ENCODE data around the gene MDH1. TPM values are rescaled to one million over a fixed set of nuclear protein-coding genes. Genes with fewer than 3 reads are reported as not detected.

Gene MDH1
- total RNA-seq, 3 donors from 2014 or later = 125 to 574 (median 147) TPM

GRCh38 chr2:63651356-63651755 lies 62.6 kb downstream of the MDH1 start:
- no peak for TF ChIP-seq POLR2A (IDR thresholded peaks at IDR 0.05)
- TF ChIP-seq POLR2AphosphoS5 (IDR thresholded peaks at IDR 0.05) = no peak
- TF ChIP-seq CTCF (IDR thresholded peaks at IDR 0.05) = no peak
- intact Hi-C loops (cut with DNase I; ENCODE audit: low total_unique reads) = no loop called here
- Histone ChIP-seq H3K27ac (no peak overlapping the region), H3K27me3 (no peaks in the 10 kb centered on the region), H3K9me3 (no peaks in the 10 kb centered on the region), H3K36me3 (no peaks in the 10 kb centered on the region), H3K4me3 (no peak overlapping the region), H3K4me1 (no peaks in the 10 kb centered on the region)
- no peak for DNase-seq (ENCODE audit: low spot score in 2 of 2)

- intact Hi-C loops (cut with DNase I; ENCODE audit: low total_unique reads) = no loop called here
Measured at GRCh38 chr2:63651861-63652651, 63.3 kb downstream of the MDH1 start.

GRCh38 chr2:63652652-63652985 lies 63.9 kb downstream of the MDH1 start:
- Histone ChIP-seq H3K27me3 (no peaks in the 10 kb centered on the region), H3K9me3 (no peaks in the 10 kb centered on the region), H3K27ac (no peak overlapping the region), H3K4me1 (no peaks in the 10 kb centered on the region), H3K4me3 (no peak overlapping the region), H3K36me3 (no peaks in the 10 kb centered on the region)
- TF ChIP-seq CTCF (IDR thresholded peaks at IDR 0.05) (no peak), POLR2A (IDR thresholded peaks at IDR 0.05) (no peak), POLR2AphosphoS5 (IDR thresholded peaks at IDR 0.05) (no peak)
- no peak for DNase-seq (ENCODE audit: low spot score in 2 of 2)
- intact Hi-C loops (cut with DNase I; ENCODE audit: low total_unique reads) = no loop called here

More at GRCh38 chr2:63651861-63652651, 63.3 kb downstream of the MDH1 start:
- no peak overlapping the region for H3K27ac ChIP-seq
- H3K27me3 ChIP-seq = no peaks in the 10 kb centered on the region
- no peaks in the 10 kb centered on the region for H3K36me3 ChIP-seq
- no peaks in the 10 kb centered on the region for H3K4me1 ChIP-seq
- no peak for DNase-seq (ENCODE audit: low spot score in 2 of 2)
- TF ChIP-seq POLR2AphosphoS5 (IDR thresholded peaks at IDR 0.05) (no peak), CTCF (IDR thresholded peaks at IDR 0.05) (no peak), POLR2A (IDR thresholded peaks at IDR 0.05) (no peak)
- H3K4me3 ChIP-seq = no peak overlapping the region
- no peaks in the 10 kb centered on the region for H3K9me3 ChIP-seq

- no peak for DNase-seq (ENCODE audit: low spot score in 2 of 2)
- no peaks in the 10 kb centered on the region for H3K36me3 ChIP-seq
- intact Hi-C loops (cut with DNase I; ENCODE audit: low total_unique reads) = no loop called here
Measured at GRCh38 chr2:63654959-63655358, 66.2 kb downstream of the MDH1 start.

More at GRCh38 chr2:63654959-63655358, 66.2 kb downstream of the MDH1 start:
- no peaks in the 10 kb centered on the region for H3K9me3 ChIP-seq
- no peak overlapping the region for H3K4me3 ChIP-seq
- no peak for TF ChIP-seq POLR2A (IDR thresholded peaks at IDR 0.05)
- TF ChIP-seq POLR2AphosphoS5 (IDR thresholded peaks at IDR 0.05) = no peak
- TF ChIP-seq CTCF (IDR thresholded peaks at IDR 0.05) = no peak
- no peaks in the 10 kb centered on the region for H3K27me3 ChIP-seq
- H3K27ac ChIP-seq = no peak overlapping the region
- H3K4me1 ChIP-seq = no peaks in the 10 kb centered on the region

Other genes starting within 250 kb of the MDH1 start
- 10 to 100 TPM; 25.2 to 37.4 (median 29.4) TPM for gene WDPCP, start 486 bp upstream of the MDH1 start, total RNA-seq